Measurements from ENCODE around the gene USP9Y.

DNA sequence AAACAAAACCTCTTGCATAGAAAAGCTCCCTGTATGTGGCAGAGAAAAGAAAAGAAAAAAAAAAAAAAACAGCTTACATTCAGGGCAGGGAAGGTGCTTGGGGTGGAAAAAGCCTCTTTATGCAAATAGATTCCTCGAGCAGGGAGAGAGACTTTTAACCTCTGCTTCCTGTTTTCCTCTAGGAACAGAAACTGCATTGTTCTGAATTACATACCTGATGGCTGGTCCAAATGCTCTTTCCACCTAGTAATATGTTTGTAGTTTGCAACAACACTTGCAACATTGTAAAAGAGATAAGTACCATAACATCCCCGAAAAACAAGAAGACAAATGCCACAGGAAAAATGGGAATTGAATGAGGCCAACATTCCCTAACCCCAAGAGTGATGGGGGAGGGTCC, 944 bp upstream of the USP9Y start:
- no peak for TF ChIP-seq POLR2AphosphoS5 (IDR thresholded peaks at IDR 0.05)
- TF ChIP-seq, protein P1, sequence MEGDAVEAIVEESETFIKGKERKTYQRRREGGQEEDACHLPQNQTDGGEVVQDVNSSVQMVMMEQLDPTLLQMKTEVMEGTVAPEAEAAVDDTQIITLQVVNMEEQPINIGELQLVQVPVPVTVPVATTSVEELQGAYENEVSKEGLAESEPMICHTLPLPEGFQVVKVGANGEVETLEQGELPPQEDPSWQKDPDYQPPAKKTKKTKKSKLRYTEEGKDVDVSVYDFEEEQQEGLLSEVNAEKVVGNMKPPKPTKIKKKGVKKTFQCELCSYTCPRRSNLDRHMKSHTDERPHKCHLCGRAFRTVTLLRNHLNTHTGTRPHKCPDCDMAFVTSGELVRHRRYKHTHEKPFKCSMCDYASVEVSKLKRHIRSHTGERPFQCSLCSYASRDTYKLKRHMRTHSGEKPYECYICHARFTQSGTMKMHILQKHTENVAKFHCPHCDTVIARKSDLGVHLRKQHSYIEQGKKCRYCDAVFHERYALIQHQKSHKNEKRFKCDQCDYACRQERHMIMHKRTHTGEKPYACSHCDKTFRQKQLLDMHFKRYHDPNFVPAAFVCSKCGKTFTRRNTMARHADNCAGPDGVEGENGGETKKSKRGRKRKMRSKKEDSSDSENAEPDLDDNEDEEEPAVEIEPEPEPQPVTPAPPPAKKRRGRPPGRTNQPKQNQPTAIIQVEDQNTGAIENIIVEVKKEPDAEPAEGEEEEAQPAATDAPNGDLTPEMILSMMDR (IDR thresholded peaks at IDR 0.05): no peak
- no peak for TF ChIP-seq POLR2A (IDR thresholded peaks at IDR 0.05)
